ENCODE measurements around the gene BMP15.

- TF ChIP-seq, protein P1, sequence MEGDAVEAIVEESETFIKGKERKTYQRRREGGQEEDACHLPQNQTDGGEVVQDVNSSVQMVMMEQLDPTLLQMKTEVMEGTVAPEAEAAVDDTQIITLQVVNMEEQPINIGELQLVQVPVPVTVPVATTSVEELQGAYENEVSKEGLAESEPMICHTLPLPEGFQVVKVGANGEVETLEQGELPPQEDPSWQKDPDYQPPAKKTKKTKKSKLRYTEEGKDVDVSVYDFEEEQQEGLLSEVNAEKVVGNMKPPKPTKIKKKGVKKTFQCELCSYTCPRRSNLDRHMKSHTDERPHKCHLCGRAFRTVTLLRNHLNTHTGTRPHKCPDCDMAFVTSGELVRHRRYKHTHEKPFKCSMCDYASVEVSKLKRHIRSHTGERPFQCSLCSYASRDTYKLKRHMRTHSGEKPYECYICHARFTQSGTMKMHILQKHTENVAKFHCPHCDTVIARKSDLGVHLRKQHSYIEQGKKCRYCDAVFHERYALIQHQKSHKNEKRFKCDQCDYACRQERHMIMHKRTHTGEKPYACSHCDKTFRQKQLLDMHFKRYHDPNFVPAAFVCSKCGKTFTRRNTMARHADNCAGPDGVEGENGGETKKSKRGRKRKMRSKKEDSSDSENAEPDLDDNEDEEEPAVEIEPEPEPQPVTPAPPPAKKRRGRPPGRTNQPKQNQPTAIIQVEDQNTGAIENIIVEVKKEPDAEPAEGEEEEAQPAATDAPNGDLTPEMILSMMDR (conservative IDR thresholded peaks at IDR 0.05) = no peak
- no peak for TF ChIP-seq EZH2 (IDR thresholded peaks at IDR 0.05; ENCODE audit: low read depth)
These were observed 34.0 kb upstream of the BMP15 start for GRCh38 chrX:50876551-50876950.
